Kidney epithelial cell (primary cell): Measurements from ENCODE around the gene NBAS. TPM values are rescaled to one million over a fixed set of nuclear protein-coding genes. Genes with fewer than 3 reads are reported as not detected.
"Not testable (repeated sequence)": the region's sequence is repeated elsewhere in the genome, so short reads cannot be mapped to it uniquely, and the experiment has no call there.

ENCODE experiments used
- DNase-seq: peaks from one replicate; pipeline ENCODE4 v3.0.0-alpha.2; 2010; ENCODE audit warnings: low read depth
- H3K27me3 ChIP-seq: 2 replicates; pipeline ENCODE4 v1.6.0; 2011; ENCODE audit warnings: low read length; ENCODE audit not compliant: control insufficient read depth, insufficient read depth
- H3K36me3 ChIP-seq: 2 replicates; pipeline ENCODE4 v1.5.1; 2011; ENCODE audit warnings: low read length; ENCODE audit not compliant: control insufficient read depth, insufficient read depth
- H3K4me3 ChIP-seq: 2 replicates; pipeline ENCODE4 v1.5.1; 2011; ENCODE audit warnings: low read depth, mild to moderate bottlenecking, control low read depth, low read length
- CTCF ChIP-seq: IDR thresholded peaks from 2 replicates; pipeline ENCODE4 v1.5.1; 2011; ENCODE audit warnings: mild to moderate bottlenecking, moderate library complexity, low read length, control low read depth, inconsistent platforms; ENCODE audit not compliant: insufficient read depth, poor library complexity, severe bottlenecking
- total RNA-seq: library from RNA; depleted of rRNA; stranded (reverse); fragments of >200 nt; gene quantifications from 2 replicates; pipeline ENCODE4 v1.2.3, GENCODE V29; 2015

NBAS gene
- total RNA-seq, 1 donor from 2014 or later, result 67.0 TPM

GRCh38 chr2:15212249-15212648 lies 348.9 kb downstream of the NBAS start:
- TF ChIP-seq CTCF, result no peak
- DNase-seq, result no peak
- H3K36me3 ChIP-seq, result no peaks in the 10 kb centered on the region
- no peaks in the 10 kb centered on the region for H3K27me3 ChIP-seq
- H3K4me3 ChIP-seq, result no peak overlapping the region

- not testable (repeated sequence) for H3K36me3 ChIP-seq, H3K4me3 ChIP-seq, DNase-seq, H3K27me3 ChIP-seq
These were observed 350.6 kb downstream of the NBAS start for GRCh38 chr2:15210542-15210941.

- no peak for TF ChIP-seq CTCF
- DNase-seq, result no peak
- H3K36me3 ChIP-seq, result no peaks in the 10 kb centered on the region
These were observed 354.7 kb downstream of the NBAS start for GRCh38 chr2:15206419-15206818.

GRCh38 chr2:15205562-15205961 lies 355.6 kb downstream of the NBAS start:
- H3K4me3 ChIP-seq, result no peak overlapping the region
- H3K27me3 ChIP-seq, result no peaks in the 10 kb centered on the region
- no peak for DNase-seq
- no peaks in the 10 kb centered on the region for H3K36me3 ChIP-seq
- TF ChIP-seq CTCF, result no peak

More at GRCh38 chr2:15206419-15206818, 354.7 kb downstream of the NBAS start:
- Histone ChIP-seq H3K4me3 (no peak overlapping the region), H3K27me3 (no peaks in the 10 kb centered on the region)

GRCh38 chr2:15201009-15201408 lies 360.1 kb downstream of the NBAS start:
- Histone ChIP-seq H3K4me3 (no peak overlapping the region), H3K27me3 (no peaks in the 10 kb centered on the region), H3K36me3 (no peaks in the 10 kb centered on the region)
- DNase-seq, result no peak
- no peak for TF ChIP-seq CTCF

GRCh38 chr2:15200581-15200980 lies 360.6 kb downstream of the NBAS start:
- no peaks in the 10 kb centered on the region for H3K27me3 ChIP-seq
- H3K36me3 ChIP-seq, result no peaks in the 10 kb centered on the region
- no peak overlapping the region for H3K4me3 ChIP-seq
- no peak for DNase-seq
- TF ChIP-seq CTCF, result no peak
